OCI-LY3 (cell line): ENCODE results near the gene TMEM98.

ENCODE experiments used
- H2AFZ ChIP-seq: fragments of 200-600, 300-600 bp; shearing (Covaris generic); 2 replicates; pipeline ENCODE4 v1.6.0; 2014; ENCODE audit warnings: antibody characterized with exemption, low read depth, low read length
- H3K27ac ChIP-seq: fragments of 200-600, 300-600 bp; sonication (generic); 2 replicates; pipeline ENCODE4 v1.5.1; 2014; ENCODE audit warnings: mild to moderate bottlenecking, low read length, moderate library complexity, mixed read lengths
- H3K27me3 ChIP-seq: fragments of 200-600, 300-600 bp; sonication (generic); 2 replicates; pipeline ENCODE4 v1.6.1; 2014; ENCODE audit warnings: low read depth, low read length, mixed read lengths
- H3K36me3 ChIP-seq: fragments of 200-600, 300-600 bp; sonication (generic); replicated peaks from 2 replicates; pipeline ENCODE3; 2014; ENCODE audit warnings: low read depth, low read length, mixed read lengths
- H3K4me1 ChIP-seq: fragments of 300-600, 200-600 bp; sonication (generic); 2 replicates; pipeline ENCODE4 v1.6.1; 2014; ENCODE audit warnings: low read length, mixed read lengths
- H3K4me2 ChIP-seq: fragments of 200-600, 300-600 bp; sonication (generic); 2 replicates; pipeline ENCODE4 v1.6.1; 2014; ENCODE audit warnings: low read length, mixed read lengths
- H3K4me3 ChIP-seq: fragments of 300-600, 200-600 bp; sonication (generic); 2 replicates; pipeline ENCODE4 v1.5.1; 2014; ENCODE audit warnings: antibody characterized with exemption, mild to moderate bottlenecking, low read length, moderate library complexity
- H3K79me2 ChIP-seq: fragments of 300-600, 200-600 bp; shearing (Covaris generic); 2 replicates; pipeline ENCODE4 v1.6.1; 2014; ENCODE audit warnings: mild to moderate bottlenecking, low read length, mixed read lengths
- H3K9ac ChIP-seq: fragments of 300-600, 200-600 bp; shearing (Covaris generic); 2 replicates; pipeline ENCODE4 v1.6.0; 2014; ENCODE audit warnings: mild to moderate bottlenecking, low read length, moderate library complexity
- H3K9me3 ChIP-seq: fragments of 200-600, 300-600 bp; shearing (Covaris generic); 2 replicates; pipeline ENCODE4 v1.6.1; 2014; ENCODE audit warnings: low read length, mixed read lengths; ENCODE audit not compliant: insufficient read depth
- H4K20me1 ChIP-seq: fragments of 200-600, 300-600 bp; sonication (generic); 2 replicates; pipeline ENCODE4 v1.6.1; 2016; ENCODE audit warnings: low read length, mixed read lengths; ENCODE audit not compliant: insufficient read depth
- CTCF ChIP-seq: fragments of 200-600, 300-600 bp; sonication (generic); IDR thresholded peaks from 2 replicates; pipeline ENCODE4 v1.5.1; 2014; ENCODE audit warnings: antibody characterized with exemption, low read length, low read depth
- EZH2phosphoT487 ChIP-seq: fragments of 200-600 bp; shearing (Covaris generic); IDR thresholded peaks from 2 replicates; pipeline ENCODE4 v1.6.1; 2018; ENCODE audit warnings: antibody characterized with exemption, mixed run types, low read depth

The TMEM98 gene

GRCh38 chr17:32894245-32894644 lies 33.7 kb upstream of the TMEM98 start:
- no peaks in the 10 kb centered on the region for H3K9me3 ChIP-seq
- TF ChIP-seq EZH2phosphoT487, result no peak

GRCh38 chr17:32896647-32897258 lies 31.2 kb upstream of the TMEM98 start:
- Histone ChIP-seq H3K27me3 (no peaks in the 10 kb centered on the region), H3K9ac (no peak overlapping the region), H3K79me2 (no peaks in the 10 kb centered on the region), H3K9me3 (no peaks in the 10 kb centered on the region), H3K4me2 (no peak overlapping the region), H2AFZ (no peak overlapping the region), H4K20me1 (no peaks in the 10 kb centered on the region), H3K36me3 (no peaks in the 10 kb centered on the region), H3K4me3 (no peak overlapping the region), H3K4me1 (no peaks in the 10 kb centered on the region), H3K27ac (no peak overlapping the region)
- no peak for TF ChIP-seq CTCF
- no peak for TF ChIP-seq EZH2phosphoT487

More at GRCh38 chr17:32894245-32894644, 33.7 kb upstream of the TMEM98 start:
- Histone ChIP-seq H3K27me3 (no peaks in the 10 kb centered on the region), H3K9ac (no peak overlapping the region), H3K36me3 (no peaks in the 10 kb centered on the region), H4K20me1 (no peaks in the 10 kb centered on the region), H3K79me2 (no peaks in the 10 kb centered on the region), H3K4me2 (no peak overlapping the region), H3K27ac (no peak overlapping the region), H3K4me1 (no peaks in the 10 kb centered on the region), H2AFZ (no peak overlapping the region), H3K4me3 (no peak overlapping the region)

GRCh38 chr17:32899236-32900013 lies 28.5 kb upstream of the TMEM98 start:
- Histone ChIP-seq H3K4me3 (no peak overlapping the region), H3K27me3 (no peaks in the 10 kb centered on the region), H3K4me2 (no peak overlapping the region), H3K9ac (no peak overlapping the region), H3K27ac (no peak overlapping the region), H3K4me1 (no peaks in the 10 kb centered on the region), H3K79me2 (no peaks in the 10 kb centered on the region), H3K9me3 (peaks cover 4% of the 10 kb centered on the region; the same call in 1 of the 2 replicates), H3K36me3 (no peaks in the 10 kb centered on the region), H4K20me1 (no peaks in the 10 kb centered on the region), H2AFZ (no peak overlapping the region)
- TF ChIP-seq EZH2phosphoT487 (no peak), CTCF (no peak)

- Histone ChIP-seq H3K4me3 (no peak overlapping the region), H4K20me1 (no peaks in the 10 kb centered on the region), H3K27ac (no peak overlapping the region), H3K4me1 (no peaks in the 10 kb centered on the region), H2AFZ (no peak overlapping the region), H3K27me3 (no peaks in the 10 kb centered on the region), H3K36me3 (no peaks in the 10 kb centered on the region), H3K9ac (no peak overlapping the region), H3K9me3 (peaks cover 4% of the 10 kb centered on the region; the same call in 1 of the 2 replicates), H3K79me2 (no peaks in the 10 kb centered on the region), H3K4me2 (no peak overlapping the region)
- no peak for TF ChIP-seq CTCF
- no peak for TF ChIP-seq EZH2phosphoT487
These were observed 26.2 kb upstream of the TMEM98 start for GRCh38 chr17:32901743-32902142.
